OCI-LY7 (cell line): ENCODE measurements around the gene CIAO3.
A peak's percentile ranks its signal among the peaks of the same experiment; 100 is the strongest.

Experiments used
- EZH2phosphoT487 ChIP-seq: fragments of 200-600 bp; sonication (generic); IDR thresholded peaks from 2 replicates; pipeline ENCODE4 v1.6.1; 2018; ENCODE audit warnings: low read depth, borderline replicate concordance, mild to moderate bottlenecking, mixed run types, antibody characterized with exemption, low read length, moderate library complexity, mixed read lengths
- TF ChIP-seq, protein P1 (sequence below): fragments of 200-600 bp; sonication (generic); conservative IDR thresholded peaks from 2 replicates; pipeline ENCODE4 v1.5.1; 2014; ENCODE audit warnings: mild to moderate bottlenecking, antibody characterized with exemption, low read length, moderate library complexity, mixed read lengths

DNA sequence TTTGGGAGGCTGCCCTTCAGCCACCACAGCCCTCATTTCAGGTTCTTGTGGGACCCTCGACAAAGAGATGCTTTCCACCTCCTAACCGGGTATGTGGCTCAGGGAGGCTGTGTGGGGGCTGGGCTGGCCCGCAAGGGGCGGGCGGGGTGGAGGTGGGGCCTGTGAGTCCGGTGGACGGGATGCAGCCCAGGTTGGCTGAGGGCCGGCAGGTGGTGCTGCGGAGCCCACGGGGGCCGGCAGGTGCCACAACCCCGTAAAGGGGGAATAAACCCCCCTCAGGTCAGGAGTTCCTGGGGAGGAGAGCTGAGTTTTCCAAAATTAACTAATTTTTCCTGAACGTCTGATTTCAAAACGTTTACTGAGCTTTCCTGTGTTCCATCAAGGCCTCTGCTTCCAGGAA lies 4.9 kb upstream of the CIAO3 start:
- TF ChIP-seq, protein P1, sequence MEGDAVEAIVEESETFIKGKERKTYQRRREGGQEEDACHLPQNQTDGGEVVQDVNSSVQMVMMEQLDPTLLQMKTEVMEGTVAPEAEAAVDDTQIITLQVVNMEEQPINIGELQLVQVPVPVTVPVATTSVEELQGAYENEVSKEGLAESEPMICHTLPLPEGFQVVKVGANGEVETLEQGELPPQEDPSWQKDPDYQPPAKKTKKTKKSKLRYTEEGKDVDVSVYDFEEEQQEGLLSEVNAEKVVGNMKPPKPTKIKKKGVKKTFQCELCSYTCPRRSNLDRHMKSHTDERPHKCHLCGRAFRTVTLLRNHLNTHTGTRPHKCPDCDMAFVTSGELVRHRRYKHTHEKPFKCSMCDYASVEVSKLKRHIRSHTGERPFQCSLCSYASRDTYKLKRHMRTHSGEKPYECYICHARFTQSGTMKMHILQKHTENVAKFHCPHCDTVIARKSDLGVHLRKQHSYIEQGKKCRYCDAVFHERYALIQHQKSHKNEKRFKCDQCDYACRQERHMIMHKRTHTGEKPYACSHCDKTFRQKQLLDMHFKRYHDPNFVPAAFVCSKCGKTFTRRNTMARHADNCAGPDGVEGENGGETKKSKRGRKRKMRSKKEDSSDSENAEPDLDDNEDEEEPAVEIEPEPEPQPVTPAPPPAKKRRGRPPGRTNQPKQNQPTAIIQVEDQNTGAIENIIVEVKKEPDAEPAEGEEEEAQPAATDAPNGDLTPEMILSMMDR = peak; percentile 79
- no peak for TF ChIP-seq EZH2phosphoT487
